Renal pelvis (tissue), 4 donors: ENCODE measurements around the gene ACTN1. TPM values are rescaled to one million over a fixed set of nuclear protein-coding genes. Genes with fewer than 3 reads are reported as not detected.

Experiments used
- DNase-seq: peaks from one replicate; pipeline ENCODE4 v3.0.0-alpha.2; 2013
- polyA plus RNA-seq, 3 donors: library from polyadenylated mRNA; unstranded; fragments of 120-200 nt; gene quantifications; one replicate each; pipeline ENCODE4 v1.2.1, GENCODE V29; 2013; ENCODE audit not compliant: insufficient read length in 3 of 3

The ACTN1 gene
- polyA plus RNA-seq, 3 donors: 63.0 to 77.9 (median 74.1) TPM

DNA sequence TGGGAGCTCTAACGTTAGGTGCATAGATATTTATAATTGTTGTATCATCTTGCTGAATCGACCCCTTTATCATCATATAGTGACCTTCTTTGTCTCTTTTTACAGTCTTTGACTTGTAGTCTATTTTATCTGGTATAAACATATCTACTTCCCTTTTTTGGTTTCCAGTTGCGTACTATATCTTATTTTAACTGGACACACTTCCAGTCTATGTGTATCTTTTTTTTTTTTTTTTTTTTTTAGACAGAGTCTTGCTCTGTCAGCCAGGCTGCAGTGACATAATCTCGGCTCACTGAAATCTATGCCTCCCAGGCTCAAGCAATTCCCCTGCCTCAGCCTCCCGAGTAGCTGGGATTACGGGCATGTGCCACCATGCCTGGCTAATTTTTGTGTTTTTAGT is 144.3 kb downstream of the ACTN1 start:
- no peak for DNase-seq

DNA sequence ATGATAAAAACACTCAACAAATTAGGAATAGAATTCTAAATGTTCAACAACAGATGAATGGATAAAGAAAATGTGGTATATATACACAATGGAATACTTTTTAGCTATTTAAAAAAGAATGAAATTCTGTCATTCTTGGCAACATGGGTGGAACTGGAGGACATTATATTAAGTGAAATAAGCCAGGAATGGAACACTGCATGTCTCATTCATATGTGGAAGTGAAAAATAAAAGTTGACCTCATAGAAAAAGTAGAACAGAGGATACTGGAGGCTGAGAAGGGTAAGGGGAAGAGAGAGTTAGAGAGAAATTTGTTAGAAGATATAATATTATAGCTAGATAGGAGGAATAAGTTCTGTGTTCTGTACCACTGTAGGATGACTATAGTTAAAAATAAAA is 150.4 kb downstream of the ACTN1 start:
- no peak for DNase-seq

DNA sequence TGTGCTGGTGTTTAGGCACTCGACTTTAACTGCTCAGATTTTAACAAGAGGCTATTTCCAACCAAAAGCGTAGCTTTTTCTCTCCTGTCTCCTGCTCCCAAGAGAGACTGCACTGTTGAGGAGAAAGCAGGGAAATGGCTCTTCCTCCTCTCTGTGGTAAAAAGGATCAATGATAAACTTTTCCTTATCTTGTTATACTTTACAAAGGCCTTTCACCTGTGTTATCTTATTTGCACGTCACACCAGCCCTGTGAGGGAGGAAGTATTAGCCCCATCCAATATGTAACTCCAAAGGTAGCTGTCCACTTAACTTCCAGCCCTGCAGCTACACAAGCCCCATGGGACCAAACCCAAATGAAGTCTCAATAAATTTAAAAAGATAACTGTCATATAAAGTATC is 153.4 kb downstream of the ACTN1 start:
- DNase-seq: no peak

DNA sequence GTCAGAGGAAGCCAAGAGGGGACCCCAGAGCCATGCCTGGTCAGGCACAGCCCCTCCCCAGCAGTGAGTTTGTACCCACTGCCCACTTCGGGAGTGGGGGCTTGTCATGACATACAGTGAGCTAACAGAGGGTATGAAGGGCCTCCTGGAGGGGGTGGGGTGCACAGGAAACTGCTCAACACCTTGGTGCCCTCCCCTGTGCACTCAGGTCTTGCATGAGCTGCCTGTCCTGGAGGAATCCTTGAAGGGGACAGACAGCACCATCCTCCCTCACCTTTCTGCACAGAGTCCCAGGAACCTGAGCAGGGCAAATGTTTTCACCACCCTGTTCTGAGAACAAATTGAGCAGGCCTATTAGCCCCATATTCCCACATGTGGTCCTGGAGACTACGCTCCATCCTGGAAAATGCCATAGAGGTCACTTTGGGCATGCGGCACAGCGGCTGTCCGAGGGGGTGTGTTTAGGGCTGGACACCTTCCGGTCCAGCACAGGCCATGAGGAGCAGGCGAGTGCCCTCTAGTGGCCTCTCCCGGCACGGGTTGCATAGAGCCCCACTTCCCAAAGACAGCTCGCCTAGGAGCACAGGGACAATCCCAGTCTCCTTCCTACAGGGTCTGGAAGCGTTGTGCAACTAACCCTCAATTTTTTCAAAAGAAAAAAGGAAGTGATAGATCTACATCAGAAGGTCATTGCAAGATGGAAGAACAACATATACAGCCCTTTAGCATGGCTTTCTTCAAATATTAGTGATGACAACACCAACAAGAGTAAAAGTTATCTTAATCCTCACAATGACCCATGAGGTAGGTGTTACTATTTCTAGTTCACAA is 154.4 kb downstream of the ACTN1 start:
- peak; percentile 72 for DNase-seq

DNA sequence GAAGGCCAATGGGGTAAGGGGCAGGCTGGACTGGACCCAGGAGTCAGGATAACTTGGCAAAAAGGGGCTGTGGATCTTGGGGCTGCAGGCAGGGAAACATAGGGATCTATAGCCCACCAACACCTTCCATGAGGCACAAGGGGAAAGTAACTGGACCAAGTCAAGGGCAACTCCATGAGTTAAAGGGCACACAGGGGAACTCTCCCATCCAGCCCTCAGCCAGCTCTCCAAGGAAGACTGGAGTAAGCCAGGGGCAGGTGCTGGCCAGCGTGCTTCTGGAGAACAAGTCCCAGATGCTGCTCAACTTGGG is 154.9 kb downstream of the ACTN1 start:
- no peak for DNase-seq

Other genes with a start within 250 kb of the ACTN1 start
- 100 to 1,000 TPM; 230 to 248 (median 235) TPM for gene ZFP36L1, start 186.2 kb downstream of the ACTN1 start, polyA plus RNA-seq
- gene DCAF5, start 173.8 kb upstream of the ACTN1 start, polyA plus RNA-seq: 10 to 100 TPM; 54.2 to 65.5 (median 60.6) TPM
- gene EXD2, start 212.2 kb upstream of the ACTN1 start, polyA plus RNA-seq: 10 to 100 TPM; 30.9 to 39.8 (median 31.8) TPM